ENCODE results near the gene CYP4F11. TPM values are rescaled to one million over a fixed set of nuclear protein-coding genes. Genes with fewer than 3 reads are reported as not detected.
"Not testable (repeated sequence)": the region's sequence is repeated elsewhere in the genome, so short reads cannot be mapped to it uniquely, and the experiment has no call there.

The CYP4F11 gene
- total RNA-seq, 2 experiments from 2014 or later = not detected

- ChIA-PET POLR2A (no interaction called here), CTCF (no interaction called here)
- Mint-ChIP-seq H3K36me3 (no peaks in the 10 kb centered on the region), H3K4me3 (no peak overlapping the region), H3K9me3 (no peaks in the 10 kb centered on the region), H3K4me1 (ENCODE audit: low read depth) (no peaks in the 10 kb centered on the region), H3K27ac (no peak overlapping the region), H3K27me3 (peaks cover 9% of the 10 kb centered on the region)
- intact Hi-C loops (cut with micrococcal nuclease) = no loop called here
- DNase-seq = no peak
Observed at GRCh38 chr19:15893477-15893876, 40.9 kb downstream of the CYP4F11 start.

GRCh38 chr19:15892012-15892411 is 42.3 kb downstream of the CYP4F11 start:
- peaks cover 7% of the 10 kb centered on the region for H3K27me3 Mint-ChIP-seq
- ChIA-PET CTCF (no interaction called here), POLR2A (no interaction called here)
- H3K27ac Mint-ChIP-seq = no peak overlapping the region
- no peak overlapping the region for H3K4me3 Mint-ChIP-seq
- H3K36me3 Mint-ChIP-seq = no peaks in the 10 kb centered on the region
- intact Hi-C loops (cut with micrococcal nuclease) = no loop called here
- no peak for DNase-seq
- H3K9me3 Mint-ChIP-seq = no peaks in the 10 kb centered on the region
- H3K4me1 Mint-ChIP-seq (ENCODE audit: low read depth) = no peaks in the 10 kb centered on the region

GRCh38 chr19:15891434-15891833 is 42.9 kb downstream of the CYP4F11 start:
- H3K36me3 Mint-ChIP-seq = no peaks in the 10 kb centered on the region
- H3K27ac Mint-ChIP-seq = no peak overlapping the region
- H3K4me3 Mint-ChIP-seq = no peak overlapping the region
- no peak for DNase-seq
- ChIA-PET CTCF (no interaction called here), POLR2A (no interaction called here)
- peaks cover 1% of the 10 kb centered on the region for H3K27me3 Mint-ChIP-seq
- no peaks in the 10 kb centered on the region for H3K4me1 Mint-ChIP-seq (ENCODE audit: low read depth)
- H3K9me3 Mint-ChIP-seq = no peaks in the 10 kb centered on the region
- intact Hi-C loops (cut with micrococcal nuclease) = no loop called here

- CTCF ChIA-PET, H3K27ac Mint-ChIP-seq, POLR2A ChIA-PET: not testable (repeated sequence)
Observed at GRCh38 chr19:15889339-15889738, 45.0 kb downstream of the CYP4F11 start.

GRCh38 chr19:15885919-15886318 is 48.4 kb downstream of the CYP4F11 start:
- POLR2A ChIA-PET = no interaction called here
- intact Hi-C loops (cut with micrococcal nuclease) = no loop called here
- no peak for DNase-seq
- no peak overlapping the region for H3K27ac Mint-ChIP-seq
- H3K4me3 Mint-ChIP-seq = no peak overlapping the region
- peaks cover 10% of the 10 kb centered on the region for H3K27me3 Mint-ChIP-seq
- H3K9me3 Mint-ChIP-seq = no peaks in the 10 kb centered on the region
- no peaks in the 10 kb centered on the region for H3K36me3 Mint-ChIP-seq
- no peaks in the 10 kb centered on the region for H3K4me1 Mint-ChIP-seq (ENCODE audit: low read depth)
- CTCF ChIA-PET = no interaction called here

More at GRCh38 chr19:15889339-15889738, 45.0 kb downstream of the CYP4F11 start:
- H3K36me3 Mint-ChIP-seq; H3K4me3 Mint-ChIP-seq; H3K4me1 Mint-ChIP-seq (ENCODE audit: low read depth); intact Hi-C loops (cut with micrococcal nuclease); H3K9me3 Mint-ChIP-seq; DNase-seq; H3K27me3 Mint-ChIP-seq: not testable (repeated sequence)

GRCh38 chr19:15885167-15885566 is 49.2 kb downstream of the CYP4F11 start:
- no peaks in the 10 kb centered on the region for H3K36me3 Mint-ChIP-seq
- intact Hi-C loops (cut with micrococcal nuclease) = no loop called here
- DNase-seq = no peak
- H3K27me3 Mint-ChIP-seq = peaks cover 12% of the 10 kb centered on the region
- no peak overlapping the region for H3K27ac Mint-ChIP-seq
- H3K4me3 Mint-ChIP-seq = no peak overlapping the region
- CTCF ChIA-PET = no interaction called here
- POLR2A ChIA-PET = no interaction called here
- no peaks in the 10 kb centered on the region for H3K4me1 Mint-ChIP-seq (ENCODE audit: low read depth)
- H3K9me3 Mint-ChIP-seq = no peaks in the 10 kb centered on the region

- H3K36me3 Mint-ChIP-seq; POLR2A ChIA-PET; H3K4me3 Mint-ChIP-seq; intact Hi-C loops (cut with micrococcal nuclease); H3K27ac Mint-ChIP-seq; H3K9me3 Mint-ChIP-seq; H3K4me1 Mint-ChIP-seq (ENCODE audit: low read depth); DNase-seq: not testable (repeated sequence)
- CTCF ChIA-PET = interaction anchor here (0.9 kb wide), 1 partner anchor 14 kb away, joined by 3 read pairs; no protein-coding TSS in a partner anchor
- peaks cover 17% of the 10 kb centered on the region for H3K27me3 Mint-ChIP-seq
Observed at GRCh38 chr19:15883329-15883728, 51.0 kb downstream of the CYP4F11 start.

GRCh38 chr19:15874821-15875474 is 59.4 kb downstream of the CYP4F11 start:
- H3K9me3 Mint-ChIP-seq = no peaks in the 10 kb centered on the region
- intact Hi-C loops (cut with micrococcal nuclease) = no loop called here
- H3K4me1 Mint-ChIP-seq (ENCODE audit: low read depth) = no peaks in the 10 kb centered on the region
- H3K36me3 Mint-ChIP-seq = no peaks in the 10 kb centered on the region
- ChIA-PET CTCF (interaction anchor here (0.6 kb wide), 1 partner anchor 49 kb away, joined by 3 read pairs; no protein-coding TSS in a partner anchor), POLR2A (no interaction called here)
- DNase-seq = no peak
- peaks cover 37% of the 10 kb centered on the region for H3K27me3 Mint-ChIP-seq
- no peak overlapping the region for H3K4me3 Mint-ChIP-seq
- no peak overlapping the region for H3K27ac Mint-ChIP-seq

- POLR2A ChIA-PET; H3K4me1 Mint-ChIP-seq (ENCODE audit: low read depth); H3K9me3 Mint-ChIP-seq; H3K27ac Mint-ChIP-seq; H3K36me3 Mint-ChIP-seq; CTCF ChIA-PET; DNase-seq; intact Hi-C loops (cut with micrococcal nuclease); H3K4me3 Mint-ChIP-seq: not testable (repeated sequence)
- H3K27me3 Mint-ChIP-seq = peaks cover 39% of the 10 kb centered on the region
Observed at GRCh38 chr19:15873771-15874170, 60.6 kb downstream of the CYP4F11 start.

- H3K4me1 Mint-ChIP-seq (ENCODE audit: low read depth) = no peaks in the 10 kb centered on the region
- CTCF ChIA-PET = no interaction called here
- H3K4me3 Mint-ChIP-seq = no peak overlapping the region
- POLR2A ChIA-PET = no interaction called here
- H3K27me3 Mint-ChIP-seq = peaks cover 28% of the 10 kb centered on the region
- H3K9me3 Mint-ChIP-seq = no peaks in the 10 kb centered on the region
- DNase-seq = peak; percentile 16
- no peak overlapping the region for H3K27ac Mint-ChIP-seq
- H3K36me3 Mint-ChIP-seq = no peaks in the 10 kb centered on the region
- intact Hi-C loops (cut with micrococcal nuclease) = no loop called here
Observed at GRCh38 chr19:15871570-15871969, 62.8 kb downstream of the CYP4F11 start.

- H3K4me3 Mint-ChIP-seq = no peak overlapping the region
- no peak for DNase-seq
- H3K36me3 Mint-ChIP-seq = no peaks in the 10 kb centered on the region
- intact Hi-C loops (cut with micrococcal nuclease) = loop anchor here (1.0 to 5.0 kb wide), 2 partner anchors 48 to 241 kb away; no protein-coding TSS in a partner anchor
- peaks cover 21% of the 10 kb centered on the region for H3K27me3 Mint-ChIP-seq
- H3K27ac Mint-ChIP-seq = no peak overlapping the region
- no peaks in the 10 kb centered on the region for H3K4me1 Mint-ChIP-seq (ENCODE audit: low read depth)
- ChIA-PET POLR2A (no interaction called here), CTCF (interaction anchor here (1.0 to 1.4 kb wide), 6 partner anchors 13 to 240 kb away, joined by 3 to 8 read pairs (median 3); no protein-coding TSS in a partner anchor)
- H3K9me3 Mint-ChIP-seq = no peaks in the 10 kb centered on the region
Observed at GRCh38 chr19:15869873-15870272, 64.5 kb downstream of the CYP4F11 start.

GRCh38 chr19:15869109-15869555 is 65.2 kb downstream of the CYP4F11 start:
- peak; percentile 56 for DNase-seq
- H3K4me3 Mint-ChIP-seq = no peak overlapping the region
- no peaks in the 10 kb centered on the region for H3K36me3 Mint-ChIP-seq
- H3K9me3 Mint-ChIP-seq = no peaks in the 10 kb centered on the region
- H3K27ac Mint-ChIP-seq = no peak overlapping the region
- intact Hi-C loops (cut with micrococcal nuclease) = loop anchor here (1.0 to 5.0 kb wide), 2 partner anchors 47 to 240 kb away; no protein-coding TSS in a partner anchor
- peaks cover 16% of the 10 kb centered on the region for H3K27me3 Mint-ChIP-seq
- ChIA-PET CTCF (interaction anchor here (0.7 to 1.4 kb wide), 7 partner anchors 14 to 239 kb away, joined by 3 to 8 read pairs (median 3); no protein-coding TSS in a partner anchor), POLR2A (no interaction called here)
- no peaks in the 10 kb centered on the region for H3K4me1 Mint-ChIP-seq (ENCODE audit: low read depth)

- Mint-ChIP-seq H3K4me3 (no peak overlapping the region), H3K9me3 (no peaks in the 10 kb centered on the region), H3K36me3 (no peaks in the 10 kb centered on the region), H3K27me3 (peaks cover 6% of the 10 kb centered on the region), H3K27ac (no peak overlapping the region), H3K4me1 (ENCODE audit: low read depth) (no peaks in the 10 kb centered on the region)
- ChIA-PET POLR2A (no interaction called here), CTCF (no interaction called here)
- no peak for DNase-seq
- intact Hi-C loops (cut with micrococcal nuclease) = loop anchor here (5.0 kb wide), 1 partner anchor 44 kb away; no protein-coding TSS in a partner anchor
Observed at GRCh38 chr19:15866636-15867035, 67.7 kb downstream of the CYP4F11 start.

Measured in activated CD4-positive, alpha-beta memory T cell treated with anti-CD3 and anti-CD28 coated beads for 36 hours (primary cell).